Neuronal stem cell (in vitro differentiated cells): ENCODE results near the gene LSAMP.

Experiments used
- DNase-seq: peaks from one replicate; pipeline ENCODE4 v3.0.0-alpha.2; 2013; ENCODE audit warnings: low spot score
- H2AFZ ChIP-seq: one replicate; pipeline ENCODE4 v1.6.1; 2013; ENCODE audit warnings: mild to moderate bottlenecking, low read length, inconsistent platforms
- H2AK5ac ChIP-seq: 2 replicates; pipeline ENCODE4 v1.6.1; 2013; ENCODE audit warnings: low read depth, mild to moderate bottlenecking, inconsistent platforms, low read length, moderate library complexity, mixed read lengths
- H2BK120ac ChIP-seq: 2 replicates; pipeline ENCODE4 v1.6.1; 2013; ENCODE audit warnings: low read depth, mild to moderate bottlenecking, inconsistent platforms, low read length, moderate library complexity, mixed read lengths
- H2BK12ac ChIP-seq: one replicate; pipeline ENCODE4 v1.6.1; 2013; ENCODE audit warnings: low read length, inconsistent platforms
- H2BK15ac ChIP-seq: 2 replicates; pipeline ENCODE4 v1.6.1; 2013; ENCODE audit warnings: mild to moderate bottlenecking, low read length, inconsistent platforms, mixed read lengths
- H2BK5ac ChIP-seq: one replicate; pipeline ENCODE4 v1.6.1; 2013; ENCODE audit warnings: inconsistent platforms, mild to moderate bottlenecking, low read length, moderate library complexity
- H3K14ac ChIP-seq: one replicate; pipeline ENCODE4 v1.6.1; 2013; ENCODE audit warnings: low read length, inconsistent platforms
- H3K18ac ChIP-seq: 2 replicates; pipeline ENCODE4 v1.6.1; 2013; ENCODE audit warnings: low read length, inconsistent platforms
- H3K23ac ChIP-seq: 2 replicates; pipeline ENCODE4 v1.6.1; 2013; ENCODE audit warnings: low read depth, mild to moderate bottlenecking, mixed read lengths, low read length, inconsistent platforms; ENCODE audit not compliant: poor library complexity
- H3K27ac ChIP-seq: replicated peaks from 3 replicates; pipeline ENCODE4 v1.5.1; 2013; ENCODE audit warnings: low read length, inconsistent platforms
- H3K27me3 ChIP-seq, 3 experiments: 2 replicates each; pipeline ENCODE4 v1.6.1; 2013; ENCODE audit warnings: low read length in 3 of 3, mild to moderate bottlenecking in 2 of 3, inconsistent platforms in 1 of 3, low read depth in 1 of 3, mixed read lengths in 1 of 3, moderate library complexity in 1 of 3; ENCODE audit not compliant: control insufficient read depth in 3 of 3, insufficient read depth in 3 of 3
- H3K36me3 ChIP-seq, 2 donors: replicated peaks in 1 of 2; 2 replicates each; pipeline ENCODE4 v1.6.1; 2013; ENCODE audit warnings: low read length in 2 of 2; ENCODE audit not compliant: control insufficient read depth in 2 of 2, insufficient read depth in 2 of 2
- H3K4ac ChIP-seq: 2 replicates; pipeline ENCODE4 v1.6.1; 2013; ENCODE audit warnings: inconsistent platforms, mild to moderate bottlenecking, low read length, moderate library complexity
- H3K4me1 ChIP-seq, 2 donors: 1 replicate in 1 of 2; 2 replicates in 1 of 2; pipeline ENCODE4 v1.6.1; 2013; ENCODE audit warnings: low read length in 2 of 2, low read depth in 1 of 2; ENCODE audit not compliant: control insufficient read depth in 2 of 2, insufficient read depth in 1 of 2
- H3K4me2 ChIP-seq: one replicate; pipeline ENCODE4 v1.6.1; 2013; ENCODE audit warnings: mild to moderate bottlenecking, low read length, inconsistent platforms; ENCODE audit not compliant: insufficient read depth, poor library complexity, severe bottlenecking
- H3K4me3 ChIP-seq, 2 donors: 2 replicates each; pipeline ENCODE4 v1.5.1; 2013; ENCODE audit warnings: low read length in 2 of 2, mild to moderate bottlenecking in 2 of 2, inconsistent platforms in 1 of 2, moderate library complexity in 1 of 2
- H3K79me1 ChIP-seq: one replicate; pipeline ENCODE4 v1.6.1; 2013; ENCODE audit warnings: low read depth, mild to moderate bottlenecking, inconsistent platforms, low read length, moderate library complexity
- H3K9ac ChIP-seq: one replicate; pipeline ENCODE4 v1.6.1; 2013; ENCODE audit warnings: mild to moderate bottlenecking, low read depth, low read length, inconsistent platforms; ENCODE audit not compliant: poor library complexity
- H3K9me3 ChIP-seq, 2 donors: replicated peaks in 1 of 2; 2 replicates each; pipeline versions ENCODE3 to v1.6.1; 2013; ENCODE audit warnings: low read length in 2 of 2, mild to moderate bottlenecking in 2 of 2, inconsistent platforms in 1 of 2, low read depth in 1 of 2, mixed read lengths in 1 of 2, moderate library complexity in 1 of 2; ENCODE audit not compliant: control insufficient read depth in 2 of 2, insufficient read depth in 1 of 2
- H4K8ac ChIP-seq: one replicate; pipeline ENCODE4 v1.6.1; 2013; ENCODE audit warnings: low read depth, mild to moderate bottlenecking, inconsistent platforms, low read length, moderate library complexity
- H4K91ac ChIP-seq: one replicate; pipeline ENCODE4 v1.6.1; 2013; ENCODE audit warnings: low read length, low read depth, mild to moderate bottlenecking, inconsistent platforms; ENCODE audit not compliant: poor library complexity
- WGBS, 2 donors: extraction: QIAGEN DNeasy Blood & Tissue Kit; methylation state at CpG; one replicate each; pipeline ENCODE4 v1.1.7; 2013; ENCODE audit warnings: missing lambda C conversion rate in 2 of 2, mixed read lengths in 1 of 2; ENCODE audit not compliant: insufficient read length in 2 of 2, insufficient replicate concordance in 1 of 2; ENCODE audit errors: extremely low coverage in 2 of 2; 5-methylcytosine and 5-hydroxymethylcytosine counted together

The LSAMP gene

DNA sequence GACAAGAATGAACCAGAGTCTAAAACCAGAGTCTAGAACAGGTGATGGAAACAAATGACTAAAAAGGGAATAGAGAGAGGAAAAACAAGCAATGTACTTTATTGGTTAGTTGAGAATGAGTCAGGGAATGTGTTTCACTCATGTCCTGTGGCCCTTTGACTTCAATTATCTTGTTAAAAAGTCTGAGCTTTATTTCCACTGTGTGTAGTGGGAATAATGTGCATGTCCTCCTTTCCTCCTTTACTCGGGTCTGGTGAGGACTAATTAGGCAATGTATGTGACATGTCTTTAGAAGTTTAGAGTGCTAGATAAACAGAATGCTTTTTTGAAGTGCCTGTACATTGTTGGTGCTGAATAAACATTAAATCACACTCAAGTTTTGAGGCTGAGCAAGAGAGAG, 21.3 kb downstream of the LSAMP start:
- no peaks in the 10 kb centered on the region for H3K36me3 ChIP-seq
- H2AFZ ChIP-seq, result peak overlapping the region; percentile 62
- H3K23ac ChIP-seq, result no peak overlapping the region
- no peaks in the 10 kb centered on the region for H3K79me1 ChIP-seq
- no peak overlapping the region for H4K8ac ChIP-seq
- H2BK12ac ChIP-seq, result no peak overlapping the region
- no CpG with 5 or more reads among the region's 1 CpG for WGBS, 2 donors
- H3K4me1 ChIP-seq, result peaks cover 2 to 16% of the 10 kb centered on the region in 2 donors
- H3K27ac ChIP-seq, result peak overlapping the region; percentile 32
- H3K4me2 ChIP-seq, result no peak overlapping the region
- no peak overlapping the region for H3K9ac ChIP-seq
- no peak overlapping the region for H2AK5ac ChIP-seq
- no peaks in the 10 kb centered on the region for H3K9me3 ChIP-seq
- H4K91ac ChIP-seq, result no peak overlapping the region
- H3K4me3 ChIP-seq, result no peak overlapping the region
- H3K18ac ChIP-seq, result no peak overlapping the region
- H2BK15ac ChIP-seq, result no peak overlapping the region
- no peak overlapping the region for H2BK120ac ChIP-seq
- no peak overlapping the region for H2BK5ac ChIP-seq
- no peaks in the 10 kb centered on the region for H3K27me3 ChIP-seq
- H3K4ac ChIP-seq, result no peak overlapping the region
- DNase-seq, result no peak
- H3K14ac ChIP-seq, result no peak overlapping the region

DNA sequence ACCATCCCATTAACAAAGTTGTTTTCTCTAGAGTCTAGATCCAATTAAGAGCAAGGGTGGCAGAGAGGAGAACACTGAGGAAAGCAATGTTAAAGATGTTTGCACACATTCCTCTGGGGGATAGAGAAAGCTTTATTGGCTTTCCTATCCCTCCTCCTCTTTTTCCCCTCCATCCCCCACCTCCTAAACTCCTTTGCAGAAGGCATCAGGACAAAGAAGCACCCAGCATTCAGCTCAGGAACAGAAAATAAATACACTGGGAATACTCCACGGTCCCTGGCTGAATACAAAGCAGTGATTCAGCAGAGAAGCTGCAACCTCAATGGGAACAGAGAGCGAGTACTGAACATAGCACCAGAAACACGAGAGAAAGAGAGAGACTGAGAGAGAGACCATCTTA, 21.9 kb downstream of the LSAMP start:
- Histone ChIP-seq H3K14ac (no peak overlapping the region), H2BK12ac (no peak overlapping the region), H4K8ac (no peak overlapping the region), H3K9me3 (no peaks in the 10 kb centered on the region), H3K9ac (no peak overlapping the region), H3K4me3 (no peak overlapping the region), H3K27ac (peak overlapping the region; percentile 48), H3K4me1 (peaks cover 2 to 16% of the 10 kb centered on the region in 2 donors), H3K4me2 (no peak overlapping the region), H2AK5ac (no peak overlapping the region), H3K4ac (no peak overlapping the region), H3K79me1 (no peaks in the 10 kb centered on the region), H2AFZ (peak overlapping the region; percentile 62), H3K23ac (no peak overlapping the region), H4K91ac (no peak overlapping the region), H3K27me3 (no peaks in the 10 kb centered on the region), H2BK15ac (no peak overlapping the region), H2BK120ac (no peak overlapping the region), H3K18ac (no peak overlapping the region), H3K36me3 (no peaks in the 10 kb centered on the region), H2BK5ac (no peak overlapping the region)
- peak; percentile 62 for DNase-seq
- no CpG with 5 or more reads among the region's 3 CpGs for WGBS, 2 donors

DNA sequence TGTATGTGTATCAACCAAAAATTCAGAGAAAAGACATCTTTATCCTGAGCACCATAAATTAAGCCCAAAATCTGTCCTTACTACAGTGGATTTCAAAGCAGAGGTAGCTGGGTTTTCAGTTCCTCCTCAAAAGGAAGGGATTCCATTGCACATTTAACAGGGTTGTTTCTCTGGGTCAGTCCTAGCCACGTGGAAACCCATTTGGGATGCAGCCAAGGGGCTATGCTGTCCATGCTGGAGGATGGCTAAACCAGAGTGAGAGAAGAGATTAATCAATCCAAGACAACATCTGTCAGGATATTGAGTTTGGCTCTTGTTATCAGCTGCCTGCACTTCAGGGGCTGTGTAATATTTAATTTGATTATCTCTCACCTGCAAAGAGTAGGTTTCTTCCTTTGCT, 28.1 kb downstream of the LSAMP start:
- no peak overlapping the region for H3K4me3 ChIP-seq
- H3K4ac ChIP-seq, result no peak overlapping the region
- H2AK5ac ChIP-seq, result no peak overlapping the region
- no peaks in the 10 kb centered on the region for H3K27me3 ChIP-seq
- H2BK5ac ChIP-seq, result no peak overlapping the region
- no peak overlapping the region for H3K4me2 ChIP-seq
- no peak overlapping the region for H3K23ac ChIP-seq
- no peaks in the 10 kb centered on the region for H3K4me1 ChIP-seq
- H2BK120ac ChIP-seq, result no peak overlapping the region
- no peak overlapping the region for H4K91ac ChIP-seq
- no peak overlapping the region for H4K8ac ChIP-seq
- H2AFZ ChIP-seq, result no peak overlapping the region
- H3K18ac ChIP-seq, result no peak overlapping the region
- H2BK15ac ChIP-seq, result no peak overlapping the region
- no peaks in the 10 kb centered on the region for H3K79me1 ChIP-seq
- no peak overlapping the region for H3K14ac ChIP-seq
- no peaks in the 10 kb centered on the region for H3K9me3 ChIP-seq
- no CpG with 5 or more reads among the region's 1 CpG for WGBS, 2 donors
- H3K27ac ChIP-seq, result no peak overlapping the region
- no peak overlapping the region for H2BK12ac ChIP-seq
- no peaks in the 10 kb centered on the region for H3K36me3 ChIP-seq
- H3K9ac ChIP-seq, result no peak overlapping the region
- no peak for DNase-seq

DNA sequence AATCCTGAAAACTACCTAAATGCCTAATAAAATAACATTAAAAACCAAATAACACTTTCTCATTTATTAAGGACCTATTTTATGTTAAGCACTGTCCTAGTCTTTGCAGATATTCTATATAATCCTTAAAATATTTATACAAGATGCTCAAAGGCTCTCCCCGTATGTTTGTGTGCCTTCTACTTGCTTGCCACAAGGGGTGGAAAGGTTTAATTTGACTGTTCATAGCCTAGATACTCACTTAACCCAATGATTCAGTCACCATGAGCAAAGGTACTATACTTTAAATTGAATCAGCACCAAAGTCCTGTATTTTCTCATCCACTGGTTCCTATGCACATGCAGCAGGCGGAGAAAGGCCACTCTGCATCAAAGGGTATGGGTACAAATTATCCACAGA, 32.0 kb downstream of the LSAMP start:
- Histone ChIP-seq H3K23ac (no peak overlapping the region), H2AK5ac (no peak overlapping the region), H2AFZ (no peak overlapping the region), H3K14ac (no peak overlapping the region), H2BK12ac (no peak overlapping the region), H4K8ac (no peak overlapping the region), H2BK5ac (no peak overlapping the region), H2BK120ac (no peak overlapping the region), H2BK15ac (no peak overlapping the region), H3K18ac (no peak overlapping the region), H3K36me3 (no peaks in the 10 kb centered on the region), H4K91ac (no peak overlapping the region), H3K4ac (no peak overlapping the region), H3K9me3 (no peaks in the 10 kb centered on the region), H3K4me1 (no peaks in the 10 kb centered on the region), H3K9ac (no peak overlapping the region), H3K27me3 (no peaks in the 10 kb centered on the region), H3K4me2 (no peak overlapping the region), H3K79me1 (no peaks in the 10 kb centered on the region), H3K4me3 (no peak overlapping the region), H3K27ac (no peak overlapping the region)
- DNase-seq, result no peak
- no CpG with 5 or more reads among the region's 2 CpGs for whole genome bisulfite sequencing, 2 donors
